Trophoblast cell (in vitro differentiated cells and primary cell): Measurements from ENCODE around the gene HSCB.
A peak's percentile ranks its signal among the peaks of the same experiment; 100 is the strongest.

Source experiments
- DNase-seq, 2 donors: peaks; one replicate each; pipeline ENCODE4 v3.0.0-alpha.2; 2016
- H2AFZ ChIP-seq: 2 replicates; pipeline ENCODE4 v1.6.1; 2013; ENCODE audit warnings: low read length, moderate library complexity, mild to moderate bottlenecking; ENCODE audit not compliant: insufficient read depth, poor library complexity
- H2AK5ac ChIP-seq: 2 replicates; pipeline ENCODE4 v1.6.1; 2013; ENCODE audit warnings: mild to moderate bottlenecking, low read length
- H2BK120ac ChIP-seq: 2 replicates; pipeline ENCODE4 v1.6.1; 2013; ENCODE audit warnings: low read length, mild to moderate bottlenecking, moderate library complexity; ENCODE audit not compliant: insufficient read depth, poor library complexity
- H2BK12ac ChIP-seq: 2 replicates; pipeline ENCODE4 v1.6.1; 2013; ENCODE audit warnings: mild to moderate bottlenecking, low read length, moderate library complexity
- H2BK5ac ChIP-seq: 2 replicates; pipeline ENCODE4 v1.6.1; 2013; ENCODE audit warnings: low read length, low read depth, moderate library complexity, mild to moderate bottlenecking; ENCODE audit not compliant: poor library complexity
- H3K14ac ChIP-seq: 2 replicates; pipeline ENCODE4 v1.6.1; 2013; ENCODE audit warnings: mild to moderate bottlenecking, low read length
- H3K18ac ChIP-seq: 2 replicates; pipeline ENCODE4 v1.6.1; 2013; ENCODE audit warnings: mild to moderate bottlenecking, low read length
- H3K23ac ChIP-seq: 2 replicates; pipeline ENCODE4 v1.6.1; 2013; ENCODE audit warnings: low read length
- H3K27ac ChIP-seq: 2 replicates; pipeline ENCODE4 v1.5.1; 2013; ENCODE audit warnings: low read depth, mild to moderate bottlenecking, inconsistent platforms, low read length, moderate library complexity
- H3K27me3 ChIP-seq: 2 replicates; pipeline ENCODE4 v1.6.1; 2013; ENCODE audit warnings: inconsistent platforms, mild to moderate bottlenecking, low read length, moderate library complexity; ENCODE audit not compliant: insufficient read depth
- H3K36me3 ChIP-seq, 2 experiments: 1 replicate in 1 of 2; 2 replicates in 1 of 2; pipeline ENCODE4 v1.6.1; 2013; ENCODE audit warnings: low read length in 2 of 2, mild to moderate bottlenecking in 2 of 2, moderate library complexity in 1 of 2; ENCODE audit not compliant: insufficient read depth in 2 of 2, control insufficient read depth in 1 of 2
- H3K4ac ChIP-seq: 2 replicates; pipeline ENCODE4 v1.6.1; 2013; ENCODE audit warnings: low read depth, mild to moderate bottlenecking, low read length, moderate library complexity
- H3K4me1 ChIP-seq, 2 experiments: 1 replicate in 1 of 2; 2 replicates in 1 of 2; pipeline ENCODE4 v1.6.1; 2013; ENCODE audit warnings: low read length in 2 of 2, mild to moderate bottlenecking in 2 of 2, moderate library complexity in 1 of 2; ENCODE audit not compliant: insufficient read depth in 2 of 2, control insufficient read depth in 1 of 2
- H3K4me2 ChIP-seq: 2 replicates; pipeline ENCODE4 v1.6.1; 2013; ENCODE audit warnings: inconsistent platforms, mild to moderate bottlenecking, low read length, moderate library complexity
- H3K4me3 ChIP-seq: 2 replicates; pipeline ENCODE4 v1.5.1; 2013; ENCODE audit warnings: mild to moderate bottlenecking, low read depth, low read length, inconsistent platforms
- H3K79me1 ChIP-seq: one replicate; pipeline ENCODE4 v1.6.1; 2013; ENCODE audit warnings: low read length
- H3K79me2 ChIP-seq: 2 replicates; pipeline ENCODE4 v1.6.1; 2013; ENCODE audit warnings: low read length, mild to moderate bottlenecking; ENCODE audit not compliant: control insufficient read depth, insufficient read depth, poor library complexity
- H3K9ac ChIP-seq: 2 replicates; pipeline ENCODE4 v1.6.1; 2013; ENCODE audit warnings: mild to moderate bottlenecking, low read length
- H3K9me3 ChIP-seq: 2 replicates; pipeline ENCODE4 v1.6.1; 2013; ENCODE audit warnings: low read depth, mild to moderate bottlenecking, control low read depth, inconsistent platforms, low read length; ENCODE audit not compliant: insufficient read depth
- H4K12ac ChIP-seq: 2 replicates; pipeline ENCODE4 v1.6.1; 2013; ENCODE audit warnings: low read depth, mild to moderate bottlenecking, low read length, moderate library complexity
- H4K8ac ChIP-seq: 2 replicates; pipeline ENCODE4 v1.6.1; 2013; ENCODE audit warnings: low read depth, mild to moderate bottlenecking, low read length, moderate library complexity
- H4K91ac ChIP-seq: one replicate; pipeline ENCODE4 v1.6.1; 2013; ENCODE audit warnings: low read depth, mild to moderate bottlenecking, low read length, moderate library complexity
- WGBS: extraction: QIAGEN DNeasy Blood & Tissue Kit; methylation state at CpG from one replicate; pipeline ENCODE4 v1.1.7; 2013; ENCODE audit warnings: missing lambda C conversion rate; ENCODE audit not compliant: insufficient read length, insufficient coverage; ENCODE audit errors: extremely low coverage; 5-methylcytosine and 5-hydroxymethylcytosine counted together

The HSCB gene

GRCh38 chr22:28706845-28707244 lies 35.0 kb upstream of the HSCB start:
- H3K18ac ChIP-seq: no peak overlapping the region
- no peak overlapping the region for H3K4ac ChIP-seq
- H2BK12ac ChIP-seq: no peak overlapping the region
- no peak overlapping the region for H2AFZ ChIP-seq
- no peak overlapping the region for H3K23ac ChIP-seq
- no peak overlapping the region for H2AK5ac ChIP-seq
- H3K27me3 ChIP-seq: no peaks in the 10 kb centered on the region
- DNase-seq: no peak
- no peak overlapping the region for H3K4me2 ChIP-seq
- no peak overlapping the region for H2BK5ac ChIP-seq
- peaks cover 2 to 3% of the 10 kb centered on the region in 2 experiments for H3K36me3 ChIP-seq
- H2BK120ac ChIP-seq: no peak overlapping the region
- no peaks in the 10 kb centered on the region for H3K79me2 ChIP-seq
- no peaks in the 10 kb centered on the region for H3K4me1 ChIP-seq
- no peaks in the 10 kb centered on the region for H3K79me1 ChIP-seq
- no peak overlapping the region for H3K27ac ChIP-seq
- no peak overlapping the region for H4K8ac ChIP-seq
- H4K12ac ChIP-seq: no peak overlapping the region
- no peak overlapping the region for H3K9ac ChIP-seq
- H4K91ac ChIP-seq: no peak overlapping the region
- H3K9me3 ChIP-seq: no peaks in the 10 kb centered on the region
- no peak overlapping the region for H3K4me3 ChIP-seq
- no CpG with 5 or more reads among the region's 6 CpGs for WGBS
- H3K14ac ChIP-seq: no peak overlapping the region

GRCh38 chr22:28710107-28710506 lies 31.7 kb upstream of the HSCB start:
- Histone ChIP-seq H2BK120ac (no peak overlapping the region), H3K4me3 (no peak overlapping the region), H3K27ac (no peak overlapping the region), H3K27me3 (no peaks in the 10 kb centered on the region), H4K8ac (no peak overlapping the region), H2BK12ac (no peak overlapping the region), H3K9me3 (no peaks in the 10 kb centered on the region), H4K12ac (no peak overlapping the region), H2AFZ (no peak overlapping the region), H3K18ac (no peak overlapping the region), H3K79me1 (peaks cover 2% of the 10 kb centered on the region), H3K9ac (no peak overlapping the region), H2AK5ac (no peak overlapping the region), H3K14ac (no peak overlapping the region), H3K4ac (no peak overlapping the region), H3K23ac (no peak overlapping the region), H3K4me2 (no peak overlapping the region), H4K91ac (no peak overlapping the region), H2BK5ac (no peak overlapping the region), H3K36me3 (peaks cover 3 to 5% of the 10 kb centered on the region in 2 experiments), H3K79me2 (no peaks in the 10 kb centered on the region), H3K4me1 (peaks cover 0 to 1% of the 10 kb centered on the region in 2 experiments)
- no peak for DNase-seq

GRCh38 chr22:28710576-28711191 lies 31.2 kb upstream of the HSCB start:
- no CpG with 5 or more reads among the region's 3 CpGs for WGBS

GRCh38 chr22:28711341-28711740 lies 30.5 kb upstream of the HSCB start:
- H2BK12ac ChIP-seq: no peak overlapping the region
- H4K91ac ChIP-seq: no peak overlapping the region
- no peak overlapping the region for H2AFZ ChIP-seq
- H3K36me3 ChIP-seq: peaks cover 3% of the 10 kb centered on the region in 2 experiments
- H3K4me3 ChIP-seq: no peak overlapping the region
- DNase-seq: no peak
- H3K27me3 ChIP-seq: no peaks in the 10 kb centered on the region
- H3K4me1 ChIP-seq: peaks cover 0 to 1% of the 10 kb centered on the region in 2 experiments
- H3K9ac ChIP-seq: no peak overlapping the region
- no peak overlapping the region for H3K18ac ChIP-seq
- no peak overlapping the region for H4K8ac ChIP-seq
- H4K12ac ChIP-seq: no peak overlapping the region
- no peak overlapping the region for H3K27ac ChIP-seq
- H2BK120ac ChIP-seq: no peak overlapping the region
- no peak overlapping the region for H2BK5ac ChIP-seq
- no peak overlapping the region for H2AK5ac ChIP-seq
- H3K9me3 ChIP-seq: no peaks in the 10 kb centered on the region
- no peak overlapping the region for H3K23ac ChIP-seq
- H3K14ac ChIP-seq: no peak overlapping the region
- no peak overlapping the region for H3K4me2 ChIP-seq
- no peak overlapping the region for H3K4ac ChIP-seq
- no CpG with 5 or more reads among the region's 2 CpGs for WGBS
- no peaks in the 10 kb centered on the region for H3K79me2 ChIP-seq
- H3K79me1 ChIP-seq: peaks cover 2% of the 10 kb centered on the region

More at GRCh38 chr22:28710576-28711191, 31.2 kb upstream of the HSCB start:
- no peak overlapping the region for H2BK120ac ChIP-seq
- H3K27me3 ChIP-seq: no peaks in the 10 kb centered on the region
- no peak overlapping the region for H3K4me3 ChIP-seq
- H2AK5ac ChIP-seq: no peak overlapping the region
- H2AFZ ChIP-seq: no peak overlapping the region
- H3K14ac ChIP-seq: no peak overlapping the region
- no peak overlapping the region for H4K91ac ChIP-seq
- H3K4me1 ChIP-seq: peaks cover 0 to 1% of the 10 kb centered on the region in 2 experiments
- no peak overlapping the region for H3K4ac ChIP-seq
- no peak overlapping the region for H3K27ac ChIP-seq
- H3K79me2 ChIP-seq: no peaks in the 10 kb centered on the region
- H2BK12ac ChIP-seq: no peak overlapping the region
- no peak overlapping the region for H3K4me2 ChIP-seq
- no peak overlapping the region for H2BK5ac ChIP-seq
- DNase-seq: peak in 1 of 2 donors; percentile 22
- no peak overlapping the region for H3K23ac ChIP-seq
- H4K12ac ChIP-seq: no peak overlapping the region
- H3K18ac ChIP-seq: no peak overlapping the region
- no peak overlapping the region for H3K9ac ChIP-seq
- no peak overlapping the region for H4K8ac ChIP-seq
- H3K79me1 ChIP-seq: peaks cover 2% of the 10 kb centered on the region
- no peaks in the 10 kb centered on the region for H3K9me3 ChIP-seq
- H3K36me3 ChIP-seq: peaks cover 3% of the 10 kb centered on the region in 2 experiments
